HG03558 (cell line): Measurements from ENCODE around the gene NGEF.
"Not testable (repeated sequence)": the region's sequence is repeated elsewhere in the genome, so short reads cannot be mapped to it uniquely, and the experiment has no call there.

Experiments used
- ATAC-seq: cut with Tn5 transposase; IDR thresholded peaks from one replicate; pipeline ENCODE4 v1.9.1; 2021; ENCODE audit warnings: moderate number of reproducible peaks; ENCODE audit not compliant: unreplicated experiment; ENCODE audit errors: extremely low read depth

The NGEF gene

GRCh38 chr2:232937278-232937906, 75.7 kb downstream of the NGEF start:
- no peak for ATAC-seq

GRCh38 chr2:232931636-232932035, 81.4 kb downstream of the NGEF start:
- ATAC-seq = no peak

GRCh38 chr2:232930059-232930400, 83.0 kb downstream of the NGEF start:
- no peak for ATAC-seq

GRCh38 chr2:232929303-232930058, 83.6 kb downstream of the NGEF start:
- no peak for ATAC-seq

- ATAC-seq = no peak
Measured at GRCh38 chr2:232928551-232929302, 84.3 kb downstream of the NGEF start.

GRCh38 chr2:232927793-232928550, 85.1 kb downstream of the NGEF start:
- ATAC-seq = no peak

- ATAC-seq = no peak
Measured at GRCh38 chr2:232927032-232927792, 85.8 kb downstream of the NGEF start.

GRCh38 chr2:232926431-232926939, 86.6 kb downstream of the NGEF start:
- no peak for ATAC-seq

GRCh38 chr2:232925821-232926156, 87.3 kb downstream of the NGEF start:
- no peak for ATAC-seq

GRCh38 chr2:232925153-232925820, 87.8 kb downstream of the NGEF start:
- no peak for ATAC-seq

GRCh38 chr2:232924433-232924832, 88.6 kb downstream of the NGEF start:
- no peak for ATAC-seq

- ATAC-seq = no peak
Measured at GRCh38 chr2:232920760-232921159, 92.3 kb downstream of the NGEF start.

GRCh38 chr2:232920055-232920454, 93.0 kb downstream of the NGEF start:
- ATAC-seq = no peak

GRCh38 chr2:232919141-232919540, 93.9 kb downstream of the NGEF start:
- ATAC-seq = no peak

GRCh38 chr2:232913903-232914302, 99.2 kb downstream of the NGEF start:
- no peak for ATAC-seq

GRCh38 chr2:232911712-232912277, 101.3 kb downstream of the NGEF start:
- no peak for ATAC-seq

- ATAC-seq = no peak
Measured at GRCh38 chr2:232910376-232910775, 102.7 kb downstream of the NGEF start.

- no peak for ATAC-seq
Measured at GRCh38 chr2:232908695-232909094, 104.4 kb downstream of the NGEF start.

- not testable (repeated sequence) for ATAC-seq
Measured at GRCh38 chr2:232907718-232908085, 105.4 kb downstream of the NGEF start.
